UCSD-AML1 (cell line): ENCODE measurements around the gene SZT2.

Source experiments
- DNase-seq: peaks from one replicate; lab custom pipeline; 2025; ENCODE audit not compliant: unreplicated experiment; lab: John Stamatoyannopoulos, UW

Gene SZT2

DNA sequence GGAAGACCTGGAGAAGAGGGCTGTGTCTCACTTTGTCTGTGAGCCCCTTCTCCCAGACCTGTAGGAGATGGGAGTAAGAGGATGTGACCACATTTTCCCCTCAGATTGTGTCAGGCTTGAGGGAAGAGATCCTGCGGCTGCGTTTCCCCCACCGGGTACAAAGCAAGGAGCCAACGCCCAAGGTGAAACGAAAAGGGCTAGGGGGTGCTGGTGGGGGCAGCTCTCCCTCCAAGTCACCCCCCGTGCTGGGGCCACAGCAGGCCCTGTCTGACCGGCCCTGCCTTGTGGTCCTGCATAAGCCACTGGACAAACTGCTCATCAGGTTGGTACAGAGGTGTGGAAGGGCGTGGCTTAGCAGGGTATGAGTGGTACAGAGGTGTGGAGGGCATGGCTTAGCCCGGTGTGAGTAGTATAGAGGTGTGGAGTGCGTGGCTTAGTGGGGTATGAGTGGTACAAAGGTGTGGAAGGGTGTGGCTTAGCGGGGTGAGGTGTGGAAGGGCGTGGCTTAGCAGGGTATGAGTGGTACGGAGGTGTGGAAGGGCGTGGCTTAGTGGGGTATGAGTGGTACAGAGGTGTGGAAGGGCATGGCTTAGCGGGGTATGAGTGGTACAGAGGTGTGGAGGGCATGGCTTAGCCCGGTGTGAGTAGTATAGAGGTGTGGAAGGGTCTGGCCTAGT is 33.4 kb downstream of the SZT2 start:
- DNase-seq, result no peak

- no peak for DNase-seq
These were observed 34.2 kb downstream of the SZT2 start for GRCh38 chr1:43423672-43424550.

GRCh38 chr1:43425045-43425444 is 35.3 kb downstream of the SZT2 start:
- DNase-seq, result no peak

DNA sequence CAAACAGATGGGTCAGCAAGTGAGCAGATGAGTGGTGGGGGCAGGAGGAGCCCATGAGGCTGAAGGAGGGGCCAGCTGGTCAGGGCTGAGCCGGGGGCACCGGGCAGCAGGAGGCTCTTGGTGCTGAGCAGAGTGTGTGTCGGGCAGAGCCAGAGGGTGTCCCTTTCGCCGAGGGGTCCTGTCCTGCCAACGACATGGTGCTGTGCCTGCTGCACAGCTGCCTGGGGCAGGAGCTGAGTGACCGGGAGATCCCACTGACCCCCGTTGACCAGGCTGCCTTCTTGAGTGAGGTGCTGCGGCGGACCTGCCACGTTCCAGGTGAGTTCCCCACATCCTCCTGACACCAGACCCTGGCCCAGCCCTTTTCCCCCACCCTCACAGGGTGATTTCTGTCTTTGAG is 36.5 kb downstream of the SZT2 start:
- DNase-seq, result no peak

- DNase-seq, result no peak
These were observed 37.8 kb downstream of the SZT2 start for GRCh38 chr1:43427524-43427923.

DNA sequence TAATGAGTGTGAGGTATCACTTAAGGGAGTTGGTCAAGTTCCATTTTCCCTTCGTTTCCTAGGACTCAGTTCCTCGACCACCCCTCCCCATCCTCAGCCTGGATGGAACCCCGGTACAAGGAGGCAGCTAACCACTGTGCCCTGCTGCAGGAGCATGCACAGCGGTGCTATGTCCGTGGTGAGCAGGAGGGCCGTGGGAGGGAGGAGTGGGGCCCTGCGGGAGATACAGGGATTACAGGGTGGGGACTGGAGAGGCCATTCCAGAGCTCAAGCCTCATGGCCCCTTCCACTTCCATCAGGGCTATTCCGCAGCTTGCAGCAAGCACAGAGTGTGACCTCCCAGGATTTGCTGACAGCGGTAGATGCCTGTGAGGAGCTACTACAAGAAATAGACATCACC is 38.2 kb downstream of the SZT2 start:
- DNase-seq, result no peak

- DNase-seq, result no peak
These were observed 41.1 kb downstream of the SZT2 start for GRCh38 chr1:43430831-43431230.

- no peak for DNase-seq
These were observed 42.0 kb downstream of the SZT2 start for GRCh38 chr1:43431676-43432075.

GRCh38 chr1:43432171-43432860 is 42.6 kb downstream of the SZT2 start:
- no peak for DNase-seq

DNA sequence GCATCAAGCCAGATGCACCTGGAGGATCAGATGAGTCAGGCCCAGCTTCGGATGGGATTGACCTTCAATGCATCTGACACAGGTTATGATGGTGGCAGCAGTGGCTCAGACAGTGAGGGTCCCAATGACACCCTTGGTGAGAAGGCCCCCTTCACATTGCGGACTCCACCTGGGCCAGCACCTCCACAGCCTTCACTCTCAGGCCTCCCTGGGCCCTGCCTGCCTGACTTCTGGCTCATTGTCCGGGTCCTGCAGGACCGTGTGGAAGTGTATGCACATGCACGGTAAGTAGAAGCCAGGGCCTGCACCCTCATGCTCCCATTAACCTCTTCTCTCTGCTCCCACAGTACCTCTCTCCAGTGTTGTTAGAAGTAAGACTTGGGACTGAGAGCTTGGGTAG is 43.2 kb downstream of the SZT2 start:
- no peak for DNase-seq

- no peak for DNase-seq
These were observed 44.6 kb downstream of the SZT2 start for GRCh38 chr1:43434256-43434655.

DNA sequence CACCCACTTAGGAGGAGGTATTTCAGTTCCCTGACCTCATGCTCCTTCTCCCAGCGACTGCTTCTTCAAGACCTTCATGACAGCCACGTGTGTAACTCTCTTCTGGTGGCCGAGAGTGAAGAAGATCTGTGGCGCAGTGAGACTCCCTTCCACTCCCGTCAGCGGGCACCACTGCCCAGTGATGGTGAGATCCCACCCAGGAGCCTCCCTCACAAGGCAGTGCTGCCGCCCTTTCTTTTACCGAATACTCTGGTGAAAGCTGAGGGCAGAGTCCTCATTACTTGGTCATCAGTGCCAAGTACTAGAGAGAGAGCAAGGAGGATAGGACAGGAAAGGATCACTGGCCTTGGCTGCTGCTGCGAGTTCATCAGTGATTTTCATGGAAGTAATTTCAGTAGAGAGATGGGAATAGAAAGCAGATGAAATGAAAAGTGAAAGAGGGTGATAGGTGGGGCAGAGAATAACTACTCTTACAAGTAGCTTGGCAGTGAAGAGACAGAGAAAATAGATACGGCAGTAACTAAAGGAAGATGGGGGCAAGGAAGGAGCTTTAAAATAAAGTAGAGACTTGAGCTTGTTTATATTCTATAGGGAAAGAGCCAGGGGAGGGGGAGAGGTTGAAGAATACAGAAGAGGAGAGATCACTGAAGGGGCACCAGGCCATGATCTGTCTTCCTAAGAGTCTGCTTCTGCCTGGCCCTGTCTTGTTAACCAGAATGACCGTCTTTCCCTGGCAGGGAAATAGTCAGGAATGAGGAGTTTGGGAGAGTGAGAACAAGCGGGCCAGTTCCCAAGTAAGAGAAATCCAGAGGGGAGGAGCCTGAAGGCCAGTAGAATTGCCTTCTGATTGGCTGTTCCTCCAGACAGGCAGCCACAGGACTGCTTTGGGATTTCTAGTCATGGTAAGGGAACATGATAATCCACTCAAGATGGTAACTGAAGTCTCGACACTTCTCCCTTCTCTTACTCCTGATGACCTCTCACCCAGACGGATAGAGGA is 45.7 kb downstream of the SZT2 start:
- no peak for DNase-seq

- DNase-seq, result no peak
These were observed 46.7 kb downstream of the SZT2 start for GRCh38 chr1:43436371-43436770.

GRCh38 chr1:43437031-43437973 is 47.6 kb downstream of the SZT2 start:
- no peak for DNase-seq

DNA sequence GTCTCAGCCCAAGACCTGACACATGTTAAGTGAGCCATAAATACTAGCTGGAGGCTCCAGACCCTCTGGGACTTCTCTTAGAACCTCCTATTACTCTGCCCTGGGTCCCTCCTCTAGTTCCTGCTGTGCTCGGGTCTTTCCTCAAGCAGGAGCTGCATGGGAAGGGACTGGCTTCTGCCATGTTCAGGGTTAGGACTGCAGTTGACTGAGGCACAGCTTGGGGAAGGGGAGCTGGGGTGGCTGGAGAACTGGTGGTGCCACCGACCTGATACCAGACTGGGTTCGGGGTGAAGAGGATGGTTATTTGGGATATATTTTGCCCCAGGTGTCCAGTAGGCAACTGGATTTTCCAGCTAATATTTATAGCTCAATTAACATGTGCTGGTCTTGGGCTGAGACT is 48.3 kb downstream of the SZT2 start:
- DNase-seq, result no peak

DNA sequence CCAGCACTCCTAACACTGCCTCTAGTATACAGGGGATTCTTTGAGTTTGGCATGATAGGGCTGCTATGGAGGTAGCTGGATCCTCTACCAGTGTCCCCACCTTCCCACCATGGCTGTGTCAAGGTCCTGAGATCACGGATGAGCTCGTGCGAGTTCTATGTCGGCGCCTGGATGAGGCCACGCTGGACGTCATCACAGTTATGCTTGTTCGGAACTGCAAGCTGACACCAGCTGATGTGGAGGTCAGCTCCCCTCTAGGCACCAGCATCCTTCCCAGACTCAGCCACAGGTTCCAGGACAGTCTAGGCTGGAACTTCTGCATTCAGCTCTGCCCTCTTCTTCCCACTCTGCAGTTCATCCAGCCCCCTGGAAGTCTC is 48.9 kb downstream of the SZT2 start:
- DNase-seq, result no peak

DNA sequence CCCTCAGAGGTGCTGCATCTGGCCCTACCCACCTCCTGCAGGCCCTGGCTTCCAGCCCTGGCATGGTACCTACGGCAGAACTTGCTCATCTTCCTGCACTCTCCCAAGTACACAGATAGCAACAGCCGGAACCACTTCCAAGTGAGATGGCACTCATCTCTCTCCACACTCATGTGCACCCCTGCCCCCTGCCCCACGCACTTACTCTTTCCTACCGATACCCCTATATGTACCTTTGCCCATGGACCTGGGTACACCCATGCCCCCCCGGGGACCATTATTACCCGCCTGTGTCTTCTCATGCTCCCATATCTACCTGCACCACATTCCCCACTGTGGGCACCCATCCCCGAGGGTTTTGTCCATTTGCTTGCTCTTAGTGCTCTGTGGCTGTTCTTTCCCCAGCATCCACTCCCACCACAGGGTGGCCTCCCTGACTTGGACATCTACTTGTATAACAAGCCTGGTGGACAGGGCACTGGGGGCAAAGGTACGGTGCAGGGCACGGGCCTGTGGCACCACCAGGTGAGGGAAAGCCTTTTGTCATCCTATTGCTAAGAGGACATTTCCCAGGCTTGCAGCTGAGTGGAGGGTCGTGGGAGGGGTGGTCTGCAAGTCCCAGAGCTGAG is 49.4 kb downstream of the SZT2 start:
- DNase-seq, result no peak

DNA sequence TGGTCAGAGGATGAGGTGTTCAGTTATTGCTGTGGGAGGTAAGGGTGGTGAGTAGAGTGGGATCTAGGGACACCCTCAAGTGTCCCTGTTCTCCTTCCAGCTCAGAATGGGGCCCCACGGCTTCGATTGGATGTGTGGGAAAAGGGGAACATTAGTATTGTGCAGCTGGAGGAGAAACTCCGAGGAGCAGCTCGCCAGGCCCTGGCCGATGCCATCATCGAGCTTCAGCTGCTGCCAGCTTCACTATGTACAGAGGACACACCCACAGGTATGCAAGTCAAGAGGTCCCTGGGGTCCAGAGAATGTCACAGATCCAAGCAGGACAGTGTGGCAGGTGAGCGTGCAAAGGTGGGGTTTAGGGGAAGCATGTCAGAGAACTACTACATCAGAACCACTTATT is 50.1 kb downstream of the SZT2 start:
- DNase-seq, result no peak

- no peak for DNase-seq
These were observed 50.7 kb downstream of the SZT2 start for GRCh38 chr1:43440358-43440757.
